ENCODE data around the gene ARHGEF9.

ARHGEF9 gene

DNA sequence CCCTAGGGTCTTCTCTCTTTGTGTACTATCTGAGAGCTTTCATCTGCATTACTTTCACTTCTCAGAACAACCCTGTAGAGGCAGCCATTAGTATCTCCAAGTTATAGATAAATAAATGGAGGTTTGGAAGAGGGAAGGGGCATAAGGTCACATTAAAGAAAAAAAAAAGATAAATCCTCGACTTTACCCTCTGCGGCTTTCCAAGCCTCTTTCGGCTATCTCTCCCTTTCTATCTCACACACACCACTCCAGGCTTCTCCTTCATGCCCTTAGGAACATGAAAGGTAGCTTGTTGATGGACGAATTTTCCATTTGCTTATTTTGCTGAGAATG lies 660 bp upstream of the ARHGEF9 start:
- TF ChIP-seq, protein P1, sequence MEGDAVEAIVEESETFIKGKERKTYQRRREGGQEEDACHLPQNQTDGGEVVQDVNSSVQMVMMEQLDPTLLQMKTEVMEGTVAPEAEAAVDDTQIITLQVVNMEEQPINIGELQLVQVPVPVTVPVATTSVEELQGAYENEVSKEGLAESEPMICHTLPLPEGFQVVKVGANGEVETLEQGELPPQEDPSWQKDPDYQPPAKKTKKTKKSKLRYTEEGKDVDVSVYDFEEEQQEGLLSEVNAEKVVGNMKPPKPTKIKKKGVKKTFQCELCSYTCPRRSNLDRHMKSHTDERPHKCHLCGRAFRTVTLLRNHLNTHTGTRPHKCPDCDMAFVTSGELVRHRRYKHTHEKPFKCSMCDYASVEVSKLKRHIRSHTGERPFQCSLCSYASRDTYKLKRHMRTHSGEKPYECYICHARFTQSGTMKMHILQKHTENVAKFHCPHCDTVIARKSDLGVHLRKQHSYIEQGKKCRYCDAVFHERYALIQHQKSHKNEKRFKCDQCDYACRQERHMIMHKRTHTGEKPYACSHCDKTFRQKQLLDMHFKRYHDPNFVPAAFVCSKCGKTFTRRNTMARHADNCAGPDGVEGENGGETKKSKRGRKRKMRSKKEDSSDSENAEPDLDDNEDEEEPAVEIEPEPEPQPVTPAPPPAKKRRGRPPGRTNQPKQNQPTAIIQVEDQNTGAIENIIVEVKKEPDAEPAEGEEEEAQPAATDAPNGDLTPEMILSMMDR (IDR thresholded peaks at IDR 0.05; ENCODE audit: extremely low read depth, missing control alignments), result no peak

DNA sequence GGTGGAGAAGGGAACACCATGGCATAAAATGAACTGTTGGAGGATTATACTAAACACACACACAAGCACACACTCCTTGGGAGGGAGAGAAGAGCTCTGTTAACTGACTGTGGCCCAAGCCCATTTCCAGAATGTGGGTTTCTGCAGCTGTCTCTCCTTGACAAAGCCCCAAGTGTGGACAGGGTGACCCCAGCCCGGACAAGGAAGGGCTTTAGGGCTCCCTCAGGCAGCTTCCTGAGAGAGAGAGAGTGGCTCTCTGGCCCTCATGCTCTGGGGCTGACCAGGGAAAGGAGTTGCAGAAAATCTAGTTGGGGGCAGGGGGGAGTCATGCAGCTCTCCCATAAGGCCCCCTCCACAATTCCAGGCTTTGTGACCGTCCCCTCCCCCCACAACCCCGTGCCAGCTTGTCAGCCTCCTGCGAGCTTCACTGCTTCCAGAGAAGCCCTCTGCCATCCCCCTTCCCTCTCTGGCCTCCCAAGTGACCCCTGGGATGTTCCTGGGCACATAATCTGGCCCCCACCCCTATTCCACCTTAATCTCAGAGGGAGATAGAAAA lies 590 bp downstream of the ARHGEF9 start:
- TF ChIP-seq, protein P1 (IDR thresholded peaks at IDR 0.05; ENCODE audit: extremely low read depth, missing control alignments), result no peak
- DNase-seq (ENCODE audit: low spot score), result no peak

More for the DNA sequence above, 660 bp upstream of the ARHGEF9 start:
- DNase-seq (ENCODE audit: low spot score), result no peak

DNA sequence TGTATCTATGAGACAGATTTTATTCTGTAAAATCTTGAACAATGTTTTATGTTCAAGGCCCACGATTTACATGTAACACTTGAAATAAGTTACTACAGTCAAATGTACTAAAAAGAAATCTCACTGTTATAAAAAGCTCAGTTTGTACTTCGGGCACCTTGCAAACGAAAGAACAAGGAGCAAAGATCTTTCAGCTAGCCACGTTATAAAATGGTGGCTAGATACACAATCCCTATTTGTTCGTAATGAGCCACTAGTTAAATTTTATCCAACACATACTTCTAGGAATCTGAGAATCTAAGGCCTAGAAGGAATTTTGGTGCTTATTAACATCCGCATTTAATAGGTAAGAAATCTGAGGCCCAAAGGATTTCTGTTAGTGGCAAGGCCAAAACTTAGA lies 2.5 kb downstream of the ARHGEF9 start:
- TF ChIP-seq, protein P1 (IDR thresholded peaks at IDR 0.05; ENCODE audit: extremely low read depth, missing control alignments), result no peak
- DNase-seq (ENCODE audit: low spot score), result no peak

DNA sequence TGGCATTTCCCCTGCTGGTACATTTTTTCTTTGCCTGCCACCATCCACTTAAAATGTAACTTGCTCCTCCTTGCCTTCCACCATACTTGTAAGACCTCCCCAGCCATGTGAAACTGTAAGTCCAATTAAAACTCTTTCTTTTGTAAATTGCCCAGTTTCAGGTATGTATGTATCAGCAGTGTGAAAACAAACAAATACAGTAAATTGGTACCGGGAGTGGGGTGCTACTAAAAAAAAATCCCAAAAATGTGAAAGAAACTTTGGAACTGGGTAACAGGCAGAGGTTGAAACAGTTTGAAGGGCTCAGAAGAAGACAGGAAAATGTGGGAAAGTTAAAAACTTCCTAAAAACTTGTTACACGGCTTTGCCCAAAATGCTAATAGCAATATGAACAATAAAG lies 16.3 kb downstream of the ARHGEF9 start:
- no peak for DNase-seq (ENCODE audit: low spot score)
- TF ChIP-seq, protein P1 (IDR thresholded peaks at IDR 0.05; ENCODE audit: extremely low read depth, missing control alignments), result no peak

DNA sequence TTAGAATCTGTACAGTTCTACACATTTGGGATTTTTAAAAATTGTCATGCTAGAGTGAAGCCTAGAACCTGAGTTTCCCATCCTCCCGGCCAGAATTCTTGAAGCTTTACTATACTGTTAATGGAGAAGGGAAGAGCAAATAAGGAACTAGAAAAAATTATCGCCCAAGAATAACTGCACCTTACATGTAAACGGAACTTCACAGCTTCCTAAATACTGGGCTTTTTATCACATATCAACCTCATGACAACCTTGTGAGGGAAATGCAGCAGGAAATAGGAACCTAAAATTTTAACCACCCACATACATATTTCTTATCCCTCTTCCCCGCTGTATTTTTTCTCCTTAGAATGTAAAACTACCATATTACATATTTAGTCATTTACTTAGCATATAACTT lies 19.3 kb downstream of the ARHGEF9 start:
- DNase-seq (ENCODE audit: low spot score), result no peak
- TF ChIP-seq, protein P1 (IDR thresholded peaks at IDR 0.05; ENCODE audit: extremely low read depth, missing control alignments), result no peak

DNA sequence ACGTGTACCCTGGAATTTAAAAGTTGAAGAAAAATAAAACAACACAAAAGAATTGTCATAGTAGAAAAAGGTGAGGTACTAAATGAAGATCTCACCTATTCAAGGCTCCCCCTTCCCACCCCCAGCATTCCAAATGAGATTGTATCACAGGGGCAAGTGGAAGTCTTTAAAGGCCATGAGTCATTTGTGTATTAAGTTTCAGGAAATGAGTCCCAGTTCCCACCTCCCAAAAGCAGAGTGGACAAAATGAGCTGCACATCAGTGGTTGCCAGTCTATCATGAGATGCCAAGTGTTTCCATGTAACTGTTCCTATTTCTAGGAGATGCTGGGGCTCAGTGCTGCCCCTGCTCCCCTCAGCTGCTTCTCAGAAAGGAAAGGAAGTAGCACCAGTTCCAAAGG lies 20.1 kb downstream of the ARHGEF9 start:
- TF ChIP-seq, protein P1 (IDR thresholded peaks at IDR 0.05; ENCODE audit: extremely low read depth, missing control alignments), result no peak
- no peak for DNase-seq (ENCODE audit: low spot score)

DNA sequence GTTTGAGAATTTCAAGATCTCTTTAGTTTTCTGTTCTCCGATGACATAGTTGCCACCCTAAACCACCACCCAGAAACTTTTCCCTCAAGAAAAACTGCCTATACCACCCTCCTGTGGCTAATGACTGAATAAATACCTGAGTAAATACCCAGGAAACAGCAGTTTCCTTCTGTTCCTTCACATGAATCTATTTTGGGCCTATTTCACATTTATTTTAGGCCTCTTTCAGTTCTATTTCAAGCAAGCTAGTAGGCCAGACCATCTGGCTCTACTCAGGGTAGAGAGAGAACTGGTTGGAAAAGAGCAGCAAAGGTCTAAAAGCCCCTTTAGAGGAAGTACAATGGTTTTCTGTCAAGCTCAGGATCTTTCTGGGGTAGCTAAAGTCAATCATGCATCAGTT lies 23.4 kb downstream of the ARHGEF9 start:
- TF ChIP-seq, protein P1 (IDR thresholded peaks at IDR 0.05; ENCODE audit: extremely low read depth, missing control alignments), result no peak
- no peak for DNase-seq (ENCODE audit: low spot score)

Measured in GM20000 (cell line).